OCI-LY1 (cell line): ENCODE data around the gene C1orf116.

Experiments used
- H2AFZ ChIP-seq: fragments of 200-600 bp; sonication (generic), shearing (Covaris generic); 2 replicates; pipeline ENCODE4 v1.6.0; 2014; ENCODE audit warnings: antibody characterized with exemption, mild to moderate bottlenecking, low read length
- H3F3A ChIP-seq: fragments of 200-600 bp; sonication (generic), shearing (Covaris generic); 2 replicates; pipeline ENCODE4 v1.6.0; 2014; ENCODE audit warnings: mild to moderate bottlenecking, antibody characterized with exemption, low read length, moderate library complexity; ENCODE audit not compliant: insufficient read depth
- H3K27ac ChIP-seq: fragments of 200-600 bp; sonication (generic); 2 replicates; pipeline ENCODE4 v1.5.1; 2014; ENCODE audit warnings: low read length, mixed run types, mild to moderate bottlenecking, low read depth; ENCODE audit not compliant: poor library complexity, severe bottlenecking
- H3K27me3 ChIP-seq: fragments of 200-600 bp; sonication (generic); 2 replicates; pipeline ENCODE4 v1.6.0; 2014; ENCODE audit warnings: antibody characterized with exemption, mild to moderate bottlenecking, low read length, moderate library complexity; ENCODE audit not compliant: insufficient read depth
- H3K36me3 ChIP-seq: fragments of 200-600 bp; sonication (generic); 2 replicates; pipeline ENCODE4 v1.6.1; 2014; ENCODE audit warnings: mild to moderate bottlenecking, antibody characterized with exemption, low read length, moderate library complexity, mixed read lengths; ENCODE audit not compliant: insufficient read depth
- H3K4me1 ChIP-seq: fragments of 200-600 bp; sonication (generic); 2 replicates; pipeline ENCODE4 v1.5.1; 2014; ENCODE audit warnings: mild to moderate bottlenecking, low read length, moderate library complexity; ENCODE audit not compliant: insufficient read depth, severe bottlenecking
- H3K4me2 ChIP-seq: fragments of 200-600 bp; sonication (generic), shearing (Covaris generic); 2 replicates; pipeline ENCODE4 v1.6.1; 2014; ENCODE audit warnings: low read length
- H3K4me3 ChIP-seq: fragments of 200-600 bp; sonication (generic); 2 replicates; pipeline ENCODE4 v1.5.1; 2014; ENCODE audit warnings: low read length, low read depth, mild to moderate bottlenecking, mixed read lengths; ENCODE audit not compliant: poor library complexity, severe bottlenecking
- H3K79me2 ChIP-seq: fragments of 200-600 bp; shearing (Covaris generic); 2 replicates; pipeline ENCODE4 v1.6.1; 2016; ENCODE audit warnings: mixed run types, low read length, mixed read lengths; ENCODE audit not compliant: insufficient read depth
- H3K9ac ChIP-seq: fragments of 200-600 bp; sonication (generic), shearing (Covaris generic); 2 replicates; pipeline ENCODE4 v1.6.1; 2014; ENCODE audit warnings: mild to moderate bottlenecking, low read length, mixed read lengths
- H3K9me2 ChIP-seq: fragments of 200-600 bp; sonication (generic), shearing (Covaris generic); 2 replicates; pipeline ENCODE4 v1.6.1; 2014; ENCODE audit warnings: low read depth, mild to moderate bottlenecking, low read length, mixed read lengths
- H3K9me3 ChIP-seq: fragments of 200-600 bp; shearing (Covaris generic); 2 replicates; pipeline ENCODE4 v1.6.1; 2014; ENCODE audit warnings: low read length, mixed read lengths
- H4K20me1 ChIP-seq: fragments of 200-600 bp; sonication (generic), shearing (Covaris generic); 2 replicates; pipeline ENCODE4 v1.6.0; 2016; ENCODE audit warnings: mild to moderate bottlenecking, low read length; ENCODE audit not compliant: insufficient read depth
- CTCF ChIP-seq: fragments of 200-600 bp; sonication (generic), shearing (Covaris generic); IDR thresholded peaks from 2 replicates; pipeline ENCODE4 v1.5.1; 2017; ENCODE audit warnings: mild to moderate bottlenecking, antibody characterized with exemption, low read length, moderate library complexity, mixed read lengths
- EZH2 ChIP-seq: fragments of 200-600 bp; sonication (generic), shearing (Covaris generic); IDR thresholded peaks from 2 replicates; pipeline ENCODE4 v1.8.0; 2017; ENCODE audit warnings: borderline replicate concordance, mixed run types, mild to moderate bottlenecking, antibody characterized with exemption, low read length, moderate library complexity, mixed read lengths

Gene C1orf116

GRCh38 chr1:207072233-207072632, 39.7 kb upstream of the C1orf116 start:
- Histone ChIP-seq H3F3A (no peaks in the 10 kb centered on the region), H3K9ac (no peak overlapping the region), H3K4me3 (no peak overlapping the region), H2AFZ (no peak overlapping the region), H4K20me1 (no peaks in the 10 kb centered on the region), H3K4me1 (no peaks in the 10 kb centered on the region), H3K79me2 (no peaks in the 10 kb centered on the region), H3K27ac (no peak overlapping the region), H3K9me2 (no peaks in the 10 kb centered on the region), H3K9me3 (no peaks in the 10 kb centered on the region), H3K27me3 (no peaks in the 10 kb centered on the region), H3K4me2 (no peak overlapping the region), H3K36me3 (peaks cover 16% of the 10 kb centered on the region; the same call in 1 of the 2 replicates)
- TF ChIP-seq EZH2: no peak
- TF ChIP-seq CTCF: no peak

- Histone ChIP-seq H3K4me3 (no peak overlapping the region), H3K79me2 (no peaks in the 10 kb centered on the region), H4K20me1 (no peaks in the 10 kb centered on the region), H3K9ac (no peak overlapping the region), H3K4me2 (no peak overlapping the region), H3K36me3 (peaks cover 16% of the 10 kb centered on the region; the same call in 1 of the 2 replicates), H3F3A (no peaks in the 10 kb centered on the region), H3K9me3 (no peaks in the 10 kb centered on the region), H3K9me2 (no peaks in the 10 kb centered on the region), H3K27ac (no peak overlapping the region), H3K4me1 (no peaks in the 10 kb centered on the region), H3K27me3 (no peaks in the 10 kb centered on the region), H2AFZ (no peak overlapping the region)
- TF ChIP-seq EZH2 (no peak), CTCF (no peak)
Observed at GRCh38 chr1:207071426-207071825, 38.9 kb upstream of the C1orf116 start.

GRCh38 chr1:207070811-207071210, 38.3 kb upstream of the C1orf116 start:
- TF ChIP-seq CTCF (no peak), EZH2 (no peak)
- Histone ChIP-seq H3K4me3 (no peak overlapping the region), H3K79me2 (no peaks in the 10 kb centered on the region), H4K20me1 (no peaks in the 10 kb centered on the region), H3K9me3 (no peaks in the 10 kb centered on the region), H3K9me2 (no peaks in the 10 kb centered on the region), H3K36me3 (peaks cover 16% of the 10 kb centered on the region; the same call in 1 of the 2 replicates), H3F3A (no peaks in the 10 kb centered on the region), H3K4me1 (no peaks in the 10 kb centered on the region), H2AFZ (no peak overlapping the region), H3K27ac (no peak overlapping the region), H3K4me2 (no peak overlapping the region), H3K27me3 (no peaks in the 10 kb centered on the region), H3K9ac (no peak overlapping the region)
